Measurements from ENCODE around the gene CELA3A. TPM values are rescaled to one million over a fixed set of nuclear protein-coding genes. Genes with fewer than 3 reads are reported as not detected.

Gene CELA3A
- total RNA-seq, 1 experiment from 2014 or later, result not detected

- no TSS peak for BruUV-seq (replicated peaks)
- POLR2A ChIA-PET (ENCODE audit: low non-redundant PET), result interaction anchor here (0.6 kb wide), 1 partner anchor 14 kb away, joined by 3 read pairs; no protein-coding TSS in a partner anchor
These were observed 50.2 kb downstream of the CELA3A start for GRCh38 chr1:22051607-22052114.

GRCh38 chr1:22052115-22053016 is 50.9 kb downstream of the CELA3A start, which contains the start of gene CDC42:
Gene CDC42 (plus strand): TSS chr1:22052709. CDS start chr1:22078479, 25,770 bp downstream.
- peak; percentile 97 for DNase-seq (ENCODE audit: low spot score)
- Histone ChIP-seq H3K36me3 (ENCODE audit: insufficient read depth, low read length, poor library complexity, severe bottlenecking) (peaks cover 6% of the 10 kb centered on the region), H3K4me3 (ENCODE audit: low read depth, low read length, poor library complexity, severe bottlenecking) (peak within 1 kb of the TSS; percentile 93), H3K4me1 (ENCODE audit: insufficient read depth, low read length, poor library complexity, severe bottlenecking) (peaks cover 7% of the 10 kb centered on the region), H3K27ac (ENCODE audit: low read depth, low read length, poor library complexity, severe bottlenecking) (peak within 1 kb of the TSS; percentile 92), H3K27me3 (replicated peaks; ENCODE audit: insufficient read depth, low read depth, low read length, poor library complexity) (no peaks in the 10 kb centered on the region), H3K9me3 (ENCODE audit: low read depth, low read length, poor library complexity, severe bottlenecking) (no peaks in the 10 kb centered on the region)
- ChIA-PET POLR2A (ENCODE audit: low non-redundant PET) (interaction anchor here (0.6 kb wide), 1 partner anchor 14 kb away, joined by 3 read pairs; no protein-coding TSS in a partner anchor), CTCF (no interaction called here)
- no TSS peak for BruUV-seq (replicated peaks)
- intact Hi-C loops (cut with micrococcal nuclease; ENCODE audit: unreplicated experiment), result no loop called here
- TF ChIP-seq EZH2 (IDR thresholded peaks at IDR 0.05; ENCODE audit: borderline replicate concordance, low read depth, low read length, poor library complexity, severe bottlenecking), result no peak
- TF ChIP-seq CTCF (conservative IDR thresholded peaks at IDR 0.05; ENCODE audit: low read depth, low read length), result no peak

More at GRCh38 chr1:22051607-22052114, 50.2 kb downstream of the CELA3A start:
- Histone ChIP-seq H3K9me3 (ENCODE audit: low read depth, low read length, poor library complexity, severe bottlenecking) (no peaks in the 10 kb centered on the region), H3K4me3 (ENCODE audit: low read depth, low read length, poor library complexity, severe bottlenecking) (peak overlapping the region; percentile 93), H3K4me1 (ENCODE audit: insufficient read depth, low read length, poor library complexity, severe bottlenecking) (peaks cover 7% of the 10 kb centered on the region), H3K27ac (ENCODE audit: low read depth, low read length, poor library complexity, severe bottlenecking) (no peak overlapping the region), H3K36me3 (ENCODE audit: insufficient read depth, low read length, poor library complexity, severe bottlenecking) (no peaks in the 10 kb centered on the region), H3K27me3 (replicated peaks; ENCODE audit: insufficient read depth, low read depth, low read length, poor library complexity) (no peaks in the 10 kb centered on the region)
- CTCF ChIA-PET, result no interaction called here
- TF ChIP-seq EZH2 (IDR thresholded peaks at IDR 0.05; ENCODE audit: borderline replicate concordance, low read depth, low read length, poor library complexity, severe bottlenecking), result no peak
- DNase-seq (ENCODE audit: low spot score), result no peak
- intact Hi-C loops (cut with micrococcal nuclease; ENCODE audit: unreplicated experiment), result no loop called here

GRCh38 chr1:22053017-22053860 is 51.8 kb downstream of the CELA3A start:
- CTCF ChIA-PET, result no interaction called here
- TF ChIP-seq CTCF (conservative IDR thresholded peaks at IDR 0.05; ENCODE audit: low read depth, low read length) (no peak), EZH2 (IDR thresholded peaks at IDR 0.05; ENCODE audit: borderline replicate concordance, low read depth, low read length, poor library complexity, severe bottlenecking) (no peak)
- H3K27ac ChIP-seq (ENCODE audit: low read depth, low read length, poor library complexity, severe bottlenecking), result peak overlapping the region; percentile 92
- DNase-seq (ENCODE audit: low spot score), result peak; percentile 62
- intact Hi-C loops (cut with micrococcal nuclease; ENCODE audit: unreplicated experiment), result no loop called here
- peaks cover 10% of the 10 kb centered on the region for H3K36me3 ChIP-seq (ENCODE audit: insufficient read depth, low read length, poor library complexity, severe bottlenecking)
- no peaks in the 10 kb centered on the region for H3K27me3 ChIP-seq (replicated peaks; ENCODE audit: insufficient read depth, low read depth, low read length, poor library complexity)
- H3K4me3 ChIP-seq (ENCODE audit: low read depth, low read length, poor library complexity, severe bottlenecking), result peak overlapping the region; percentile 93
- POLR2A ChIA-PET (ENCODE audit: low non-redundant PET), result interaction anchor here (0.5 to 0.7 kb wide), 2 partner anchors 29 to 497 kb away, joined by 3 read pairs; no protein-coding TSS in a partner anchor
- H3K9me3 ChIP-seq (ENCODE audit: low read depth, low read length, poor library complexity, severe bottlenecking), result no peaks in the 10 kb centered on the region
- no TSS peak for BruUV-seq (replicated peaks)
- peaks cover 10% of the 10 kb centered on the region for H3K4me1 ChIP-seq (ENCODE audit: insufficient read depth, low read length, poor library complexity, severe bottlenecking)
